OCI-LY7 (cell line): ENCODE data around the gene CNNM2. TPM values are rescaled to one million over a fixed set of nuclear protein-coding genes. Genes with fewer than 3 reads are reported as not detected.

Experiments used
- BruUV-seq: library from RNA; stranded (reverse); fragments of 400-500 nt; replicated peaks from 2 replicates; lab custom pipeline; 2021; lab: Mats Ljungman, UMichigan
- CTCF ChIA-PET: fragments of 300-600 bp; sonication (Branson Sonifier 250); formaldehyde crosslinking; loops from one replicate; lab custom pipeline; 2022; ENCODE audit warnings: antibody characterized with exemption; ENCODE audit not compliant: unreplicated experiment; lab: Charles Lee
- POLR2A ChIA-PET: fragments of 300-600 bp; sonication (Branson Sonifier 250); formaldehyde crosslinking; loops from one replicate; lab custom pipeline; 2022; ENCODE audit warnings: antibody characterized with exemption; lab: Charles Lee
- DNase-seq: peaks from one replicate; pipeline ENCODE4 v3.0.0-alpha.2; 2015; ENCODE audit warnings: low spot score
- H2AFZ ChIP-seq: fragments of 200-600 bp; sonication (generic), shearing (Covaris generic); 2 replicates; pipeline ENCODE4 v1.6.1; 2014; ENCODE audit warnings: mild to moderate bottlenecking, antibody characterized with exemption, low read length, moderate library complexity
- H3K27ac ChIP-seq: fragments of 200-600 bp; sonication (generic); 2 replicates; pipeline ENCODE4 v1.5.1; 2014; ENCODE audit warnings: mixed run types, low read depth, mild to moderate bottlenecking, moderate library complexity, low read length, inconsistent platforms; ENCODE audit not compliant: poor library complexity, severe bottlenecking
- H3K36me3 ChIP-seq: fragments of 200-600 bp; sonication (generic); 2 replicates; pipeline ENCODE4 v1.6.1; 2014; ENCODE audit warnings: mild to moderate bottlenecking, antibody characterized with exemption, low read length, moderate library complexity, mixed read lengths; ENCODE audit not compliant: insufficient read depth
- H3K4me1 ChIP-seq: fragments of 200-600 bp; sonication (generic); 2 replicates; pipeline ENCODE4 v1.5.1; 2014; ENCODE audit warnings: mild to moderate bottlenecking, low read length; ENCODE audit not compliant: insufficient read depth, poor library complexity, severe bottlenecking
- H3K4me2 ChIP-seq: fragments of 200-600 bp; sonication (generic); 2 replicates; pipeline ENCODE4 v1.6.1; 2014; ENCODE audit warnings: mild to moderate bottlenecking, low read length
- H3K4me3 ChIP-seq: fragments of 200-600 bp; sonication (generic); 2 replicates; pipeline ENCODE4 v1.5.1; 2014; ENCODE audit warnings: mild to moderate bottlenecking, low read depth, low read length; ENCODE audit not compliant: poor library complexity, severe bottlenecking
- H3K79me2 ChIP-seq: fragments of 200-600 bp; sonication (generic); 2 replicates; pipeline ENCODE4 v1.6.1; 2016; ENCODE audit warnings: low read depth, mild to moderate bottlenecking, low read length, moderate library complexity, mixed read lengths; ENCODE audit not compliant: insufficient read depth
- H3K9me2 ChIP-seq: fragments of 200-600 bp; sonication (generic); 2 replicates; pipeline ENCODE4 v1.6.1; 2016; ENCODE audit warnings: mild to moderate bottlenecking, low read length, mixed read lengths; ENCODE audit not compliant: insufficient read depth
- H3K9me3 ChIP-seq: fragments of 200-600 bp; sonication (generic); 2 replicates; pipeline ENCODE4 v1.6.1; 2014; ENCODE audit warnings: mild to moderate bottlenecking, mixed run types, low read length, mixed read lengths
- H4K20me1 ChIP-seq: fragments of 200-600 bp; sonication (generic); 2 replicates; pipeline ENCODE4 v1.6.1; 2014; ENCODE audit warnings: mild to moderate bottlenecking, antibody characterized with exemption, low read length, moderate library complexity, mixed read lengths; ENCODE audit not compliant: insufficient read depth
- CTCF ChIP-seq: fragments of 200-600 bp; sonication (generic); conservative IDR thresholded peaks from 2 replicates; pipeline ENCODE4 v1.5.1; 2014; ENCODE audit warnings: mild to moderate bottlenecking, antibody characterized with exemption, low read length, moderate library complexity, mixed read lengths
- EZH2phosphoT487 ChIP-seq: fragments of 200-600 bp; sonication (generic); IDR thresholded peaks from 2 replicates; pipeline ENCODE4 v1.6.1; 2018; ENCODE audit warnings: low read depth, borderline replicate concordance, mild to moderate bottlenecking, mixed run types, antibody characterized with exemption, low read length, moderate library complexity, mixed read lengths
- intact Hi-C: fragments of 100-400 bp; cut with micrococcal nuclease; formaldehyde crosslinking; loops from one replicate; pipeline ENCODE4 v1.10.0; 2022; ENCODE audit not compliant: unreplicated experiment
- small RNA-seq: library from RNA; depleted of rRNA; stranded (forward); fragments of <200 nt; gene quantifications from one replicate; pipeline ENCODE3, GENCODE V24; 2014
- total RNA-seq, 2 experiments: library from RNA; depleted of rRNA in 1 of 2; stranded (reverse); fragments of >200 nt in 1 of 2; shearing (Covaris generic) in 1 of 2; gene quantifications; 2 replicates each; pipeline ENCODE4 v1.2.3, GENCODE V29; 2014 to 2022

CNNM2 gene
- total RNA-seq, 2 experiments from 2014 or later: 6.6 to 7.2 TPM

GRCh38 chr10:103139803-103140202 is 221.7 kb downstream of the CNNM2 start:
- BruUV-seq: no TSS peak
- TF ChIP-seq EZH2phosphoT487: no peak
- no peak for TF ChIP-seq CTCF
- H3K9me3 ChIP-seq: peaks cover 8% of the 10 kb centered on the region; the same call in 1 of the 2 replicates
- no peak overlapping the region for H2AFZ ChIP-seq
- no peak overlapping the region for H3K4me3 ChIP-seq
- ChIA-PET POLR2A (interaction anchor here (1.2 to 1.4 kb wide), 3 partner anchors 9 to 48 kb away, joined by 4 read pairs; no protein-coding TSS in a partner anchor), CTCF (no interaction called here)
- no peaks in the 10 kb centered on the region for H3K9me2 ChIP-seq
- no peak overlapping the region for H3K4me2 ChIP-seq
- no peaks in the 10 kb centered on the region; the same call in 1 of the 2 replicates for H3K79me2 ChIP-seq
- DNase-seq: no peak
- peaks cover 74% of the 10 kb centered on the region for H3K36me3 ChIP-seq
- H3K4me1 ChIP-seq: no peaks in the 10 kb centered on the region
- no peaks in the 10 kb centered on the region for H4K20me1 ChIP-seq
- no peak overlapping the region for H3K27ac ChIP-seq
- intact Hi-C loops: no loop called here

Small RNAs within 50 kb of the gene (small RNA-seq; reads per million reads assigned to genes)
- not detected for gene AS3MT
- not detected for gene RF00026
- not detected for gene RF02271

Other genes starting within 250 kb of the CNNM2 start
- gene ARL3, start 203.9 kb upstream of the CNNM2 start, total RNA-seq (2014; rRNA removed; shearing (Covaris generic)): 7.3 and 8.1 TPM in 2 replicates
- 11.7 and 12.5 TPM in 2 replicates for gene ARL3, start 203.9 kb upstream of the CNNM2 start, total RNA-seq (2022)
- gene SFXN2, start 203.7 kb upstream of the CNNM2 start, total RNA-seq (2014; rRNA removed; shearing (Covaris generic)): 26.9 and 38.1 TPM in 2 replicates
- 43.0 and 45.1 TPM in 2 replicates for gene SFXN2, start 203.7 kb upstream of the CNNM2 start, total RNA-seq (2022)
- 12.5 and 17.6 TPM in 2 replicates for gene WBP1L, start 174.3 kb upstream of the CNNM2 start, total RNA-seq (2014; rRNA removed; shearing (Covaris generic))
- 22.3 and 24.4 TPM in 2 replicates for gene WBP1L, start 174.3 kb upstream of the CNNM2 start, total RNA-seq (2022)
- gene CYP17A1, start 80.9 kb upstream of the CNNM2 start, total RNA-seq (2014; rRNA removed; shearing (Covaris generic)): not detected in 2 replicates
- not detected in 2 replicates for gene CYP17A1, start 80.9 kb upstream of the CNNM2 start, total RNA-seq (2022)
- gene BORCS7, start 64.0 kb upstream of the CNNM2 start, total RNA-seq (2014; rRNA removed; shearing (Covaris generic)): 2.8 and 3.3 TPM in 2 replicates
- gene BORCS7, start 64.0 kb upstream of the CNNM2 start, total RNA-seq (2022): 4.5 and 5.6 TPM in 2 replicates
- 0.59 TPM in 1 of 2 replicates, not detected in the other for gene AS3MT, start 48.8 kb upstream of the CNNM2 start, total RNA-seq (2014; rRNA removed; shearing (Covaris generic))
- gene AS3MT, start 48.8 kb upstream of the CNNM2 start, total RNA-seq (2022): not detected in 2 replicates